HG02678 (cell line): Measurements from ENCODE around the gene SCUBE2.

Experiments used
- ATAC-seq: cut with Tn5 transposase; IDR thresholded peaks from one replicate; pipeline ENCODE4 v1.9.1; 2021; ENCODE audit warnings: mild to moderate bottlenecking, moderate library complexity; ENCODE audit not compliant: unreplicated experiment

Gene SCUBE2

DNA sequence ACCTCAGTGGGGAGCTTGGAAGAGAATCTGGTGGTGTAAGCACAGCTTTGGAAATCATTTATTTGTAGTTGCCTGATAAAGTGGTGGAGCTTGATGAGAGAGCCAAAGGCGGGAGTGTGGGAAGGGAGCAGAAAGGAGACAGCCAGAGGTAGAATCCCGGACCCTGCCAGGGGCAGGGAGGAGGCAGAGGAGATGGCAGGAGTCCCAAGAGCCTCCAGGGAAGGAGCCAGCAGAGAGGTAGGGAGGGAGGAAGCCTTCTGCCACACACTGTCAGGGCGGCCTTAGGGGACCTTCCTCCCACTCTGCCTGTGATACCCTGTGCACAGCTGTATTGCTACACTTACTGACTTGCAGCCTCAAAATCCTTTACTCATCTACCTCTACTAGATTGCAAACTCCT lies 15.4 kb downstream of the SCUBE2 start:
- no peak for ATAC-seq

DNA sequence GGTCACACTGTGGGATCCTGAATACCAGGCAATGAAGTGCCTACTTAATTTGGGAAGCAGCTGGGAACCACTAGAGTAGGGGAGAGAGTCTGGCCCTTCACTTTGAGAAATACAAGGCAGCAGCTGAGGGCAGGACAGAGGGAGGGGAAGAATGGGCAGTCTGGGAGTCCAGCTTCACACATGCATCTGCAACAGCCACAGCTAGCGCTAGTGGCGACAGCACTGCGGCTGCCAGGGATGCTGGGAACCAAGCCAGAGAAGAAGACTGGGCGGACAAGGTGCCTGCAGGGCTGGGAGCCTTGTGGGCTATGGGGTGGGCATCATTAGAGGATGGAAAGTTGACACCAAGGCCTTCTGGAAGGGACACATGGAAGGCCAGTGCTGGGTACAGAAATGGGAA lies 15.8 kb downstream of the SCUBE2 start:
- no peak for ATAC-seq

DNA sequence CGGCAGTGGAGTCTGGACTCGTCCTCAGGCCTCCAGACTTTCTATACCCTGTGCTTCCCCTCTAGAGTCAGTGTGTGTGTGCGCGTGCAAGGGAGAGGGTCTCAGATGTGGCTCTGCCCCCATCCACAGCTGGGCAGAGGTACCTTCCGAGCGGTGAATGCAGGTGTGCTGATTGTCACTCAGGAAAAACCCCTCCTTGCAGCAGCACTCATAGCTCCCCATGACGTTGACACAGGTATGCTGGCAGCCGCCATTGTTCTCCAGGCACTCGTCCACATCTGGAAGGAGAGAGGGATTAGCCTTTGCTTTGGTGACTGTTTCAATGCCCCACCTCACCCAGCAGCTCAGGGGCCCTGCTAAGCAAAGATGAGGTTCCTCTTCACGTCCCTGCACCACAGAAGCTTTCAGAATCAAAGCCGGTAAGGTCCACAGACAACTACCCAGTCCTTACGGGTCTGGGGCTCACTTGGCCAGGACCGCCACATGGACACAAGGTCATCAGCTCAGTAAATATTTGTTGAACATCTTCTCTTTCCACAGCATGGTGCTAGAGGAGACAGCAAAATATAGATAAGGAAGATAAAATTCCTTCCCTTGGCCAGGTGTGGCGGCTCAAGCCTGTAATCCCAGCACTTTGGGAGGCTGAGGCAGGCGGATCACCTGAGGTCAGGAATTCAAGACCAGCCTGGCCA lies 16.9 kb downstream of the SCUBE2 start:
- ATAC-seq = no peak

DNA sequence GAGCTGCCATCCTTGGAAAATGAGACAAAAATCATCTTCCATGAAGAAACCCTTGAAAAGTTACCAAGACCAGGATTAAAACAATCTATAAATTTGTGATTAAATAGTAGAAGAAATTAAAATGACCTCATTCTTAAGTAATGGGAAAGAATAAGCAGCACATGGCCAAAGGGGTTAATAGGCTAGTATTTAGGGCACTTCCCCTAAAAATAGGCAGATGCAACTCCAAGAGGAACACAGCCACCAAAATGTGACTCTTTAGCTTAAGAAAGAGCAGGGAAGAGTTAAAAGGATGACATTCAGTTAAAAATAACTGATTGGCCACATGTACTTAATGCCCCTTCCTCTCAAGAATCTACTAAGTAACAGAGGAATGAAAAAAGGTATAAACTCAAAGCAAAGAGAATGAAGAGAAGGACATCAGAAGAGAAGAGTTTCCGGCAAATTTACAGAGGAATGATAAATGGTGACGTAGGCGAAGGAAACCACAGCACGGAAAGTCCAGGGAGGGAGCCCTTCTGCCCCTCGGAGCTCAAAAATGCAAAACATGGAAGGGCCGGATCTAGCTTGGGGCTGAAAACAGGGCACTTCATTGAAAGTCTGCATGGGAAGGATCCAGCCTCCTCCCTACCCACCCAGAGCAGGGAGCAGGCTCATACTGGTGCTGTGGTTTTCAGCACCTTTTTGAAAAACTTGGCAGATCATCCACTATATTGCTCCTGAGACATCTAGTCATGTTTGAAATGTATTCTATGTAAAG lies 17.8 kb downstream of the SCUBE2 start:
- ATAC-seq = no peak

DNA sequence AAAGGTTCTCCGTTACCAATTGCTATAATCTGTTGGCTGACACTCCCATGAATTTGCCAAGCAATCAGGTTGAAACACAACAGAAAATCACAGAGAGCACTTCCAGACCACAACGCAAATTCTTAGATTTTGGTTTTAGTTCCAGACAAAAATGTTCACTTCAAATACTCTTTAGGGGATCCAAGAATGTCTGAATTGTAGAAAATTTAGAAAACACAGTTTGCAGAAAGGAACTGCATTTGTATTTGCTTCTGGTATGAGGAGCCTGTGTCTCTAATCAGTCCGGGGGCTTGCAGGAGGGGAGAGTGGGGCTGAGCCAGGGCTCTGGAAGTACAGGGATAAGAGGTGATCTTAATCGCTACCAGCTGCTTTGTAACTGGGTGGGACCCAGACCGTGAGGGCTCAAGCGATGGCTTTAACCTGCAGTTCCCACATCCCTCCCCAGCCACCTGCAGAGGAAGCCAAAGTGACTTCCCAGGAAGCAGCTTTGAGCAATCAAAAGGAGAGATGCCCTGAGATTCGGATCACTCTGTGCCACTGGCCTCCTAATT lies 18.7 kb downstream of the SCUBE2 start:
- no peak for ATAC-seq

DNA sequence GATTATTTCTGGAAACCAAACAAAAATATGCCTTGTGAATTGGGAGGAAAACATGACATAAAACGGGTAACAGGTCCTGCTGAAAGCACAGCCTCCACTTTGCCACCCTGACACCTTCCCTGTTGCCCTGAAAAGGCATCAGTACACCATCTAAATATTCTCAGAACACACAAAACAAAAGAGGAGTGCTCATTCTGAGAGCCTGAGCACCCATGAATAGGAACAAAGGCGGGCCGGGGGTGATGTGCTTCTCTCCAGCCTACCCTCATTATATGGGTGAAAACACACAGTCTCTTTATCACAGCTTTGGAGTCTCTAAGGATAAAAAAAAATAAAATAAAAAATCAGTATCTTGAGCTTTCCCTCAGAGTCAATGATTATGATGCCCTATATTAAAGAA lies 19.7 kb downstream of the SCUBE2 start:
- no peak for ATAC-seq

DNA sequence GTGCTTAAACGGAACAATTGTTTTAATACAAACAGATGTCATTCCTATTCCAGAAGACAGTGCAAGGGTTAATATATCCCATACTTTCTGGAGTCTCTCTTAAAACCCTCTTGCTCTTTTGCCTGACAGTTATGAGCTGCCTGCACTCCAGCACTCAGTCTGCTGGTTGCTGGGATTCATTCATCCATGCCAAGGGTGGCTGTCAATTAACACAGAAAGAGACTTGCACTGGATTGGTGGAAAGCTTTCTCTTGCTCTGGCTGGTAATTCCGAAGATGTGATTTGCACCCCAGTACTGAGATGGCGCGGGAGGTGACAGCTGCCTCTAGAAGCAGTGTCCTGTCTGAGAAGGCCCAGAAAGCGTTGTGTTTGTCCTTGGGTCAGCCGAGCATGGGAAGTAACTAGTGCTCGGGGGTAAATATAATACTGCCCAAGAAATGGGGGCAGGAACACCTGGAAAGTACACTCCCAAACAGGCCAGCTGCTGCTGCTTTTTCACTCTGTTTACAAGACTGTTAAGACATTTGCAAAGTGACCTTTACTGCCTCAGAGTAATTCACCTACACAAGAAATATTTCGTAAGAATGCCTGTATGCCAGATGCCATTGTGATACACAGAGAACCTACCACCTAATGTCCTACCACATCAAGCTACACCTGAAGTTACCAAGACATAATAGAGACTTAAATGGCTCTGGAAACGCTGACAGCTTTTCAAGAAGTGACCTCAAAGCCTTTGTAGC lies 20.5 kb downstream of the SCUBE2 start:
- no peak for ATAC-seq

DNA sequence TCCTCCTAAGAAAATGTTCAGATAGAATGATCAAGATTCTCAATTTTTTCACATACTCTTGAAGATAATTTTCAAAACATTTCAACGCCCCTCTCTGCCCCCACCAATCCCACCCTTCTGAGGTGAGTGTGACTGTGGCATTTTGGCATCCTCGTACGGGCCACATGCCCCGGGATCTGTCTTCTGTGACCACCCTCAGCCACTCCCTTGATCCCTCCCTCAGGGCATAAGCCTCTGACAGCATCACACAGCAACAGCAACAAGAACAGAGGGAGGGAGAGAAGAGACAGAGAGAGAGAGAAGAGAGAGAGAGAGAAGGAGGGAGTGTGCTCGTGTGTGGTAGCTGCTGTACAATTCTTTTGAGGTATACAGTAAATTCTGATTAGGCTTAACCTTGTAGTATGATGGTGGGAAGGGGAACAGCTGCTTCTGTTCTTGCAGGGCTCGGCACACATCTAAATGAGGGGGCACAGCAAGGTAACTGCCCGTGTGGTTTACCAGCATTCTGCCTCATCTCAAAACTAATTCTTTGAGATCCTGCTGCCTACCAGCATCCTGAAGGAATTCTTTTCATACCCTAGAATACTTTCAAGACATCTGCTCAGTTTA lies 21.4 kb downstream of the SCUBE2 start:
- no peak for ATAC-seq

DNA sequence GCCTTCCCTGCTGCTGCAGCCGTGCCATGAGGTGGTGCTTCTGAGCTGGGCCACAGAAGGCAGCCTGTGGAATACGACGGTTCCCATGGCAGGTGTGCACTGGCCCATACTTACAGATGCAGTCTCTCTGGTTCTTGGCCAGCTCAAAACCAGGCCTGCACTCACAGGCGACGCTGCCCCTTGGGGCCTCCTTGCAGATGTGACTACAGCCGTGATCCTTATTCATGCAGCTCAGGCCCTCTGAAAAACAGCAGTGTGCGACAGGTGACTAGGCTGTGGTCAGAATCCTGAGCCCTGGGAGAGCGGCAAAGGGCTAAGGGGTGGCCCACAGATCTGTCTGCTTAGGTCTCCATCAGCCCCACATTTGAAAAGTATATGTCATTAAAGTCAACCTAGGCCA lies 22.1 kb downstream of the SCUBE2 start:
- ATAC-seq = no peak

DNA sequence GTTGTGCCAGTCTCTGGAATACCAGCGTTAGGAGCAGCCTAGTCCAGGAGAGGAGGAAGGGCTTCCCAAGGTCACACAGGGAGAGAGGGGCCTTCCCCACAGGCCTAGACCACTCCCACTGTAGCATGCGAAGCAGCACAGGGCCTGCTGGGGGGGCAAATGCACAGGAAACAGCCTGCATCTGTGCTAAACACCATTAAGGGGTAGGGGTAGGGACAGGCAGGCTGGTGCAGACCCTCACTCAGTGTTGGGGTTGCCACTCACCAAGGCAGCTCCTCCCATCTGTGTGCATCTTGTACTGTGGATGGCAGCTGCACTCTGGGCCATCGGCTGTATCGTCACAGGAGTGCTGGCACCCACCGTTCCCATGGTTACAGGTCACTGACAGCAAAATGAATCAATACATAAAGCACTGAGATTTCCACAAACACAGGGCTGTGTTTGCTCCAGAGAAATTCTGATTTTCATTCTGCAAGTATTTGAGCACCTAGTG lies 24.9 kb downstream of the SCUBE2 start:
- no peak for ATAC-seq

DNA sequence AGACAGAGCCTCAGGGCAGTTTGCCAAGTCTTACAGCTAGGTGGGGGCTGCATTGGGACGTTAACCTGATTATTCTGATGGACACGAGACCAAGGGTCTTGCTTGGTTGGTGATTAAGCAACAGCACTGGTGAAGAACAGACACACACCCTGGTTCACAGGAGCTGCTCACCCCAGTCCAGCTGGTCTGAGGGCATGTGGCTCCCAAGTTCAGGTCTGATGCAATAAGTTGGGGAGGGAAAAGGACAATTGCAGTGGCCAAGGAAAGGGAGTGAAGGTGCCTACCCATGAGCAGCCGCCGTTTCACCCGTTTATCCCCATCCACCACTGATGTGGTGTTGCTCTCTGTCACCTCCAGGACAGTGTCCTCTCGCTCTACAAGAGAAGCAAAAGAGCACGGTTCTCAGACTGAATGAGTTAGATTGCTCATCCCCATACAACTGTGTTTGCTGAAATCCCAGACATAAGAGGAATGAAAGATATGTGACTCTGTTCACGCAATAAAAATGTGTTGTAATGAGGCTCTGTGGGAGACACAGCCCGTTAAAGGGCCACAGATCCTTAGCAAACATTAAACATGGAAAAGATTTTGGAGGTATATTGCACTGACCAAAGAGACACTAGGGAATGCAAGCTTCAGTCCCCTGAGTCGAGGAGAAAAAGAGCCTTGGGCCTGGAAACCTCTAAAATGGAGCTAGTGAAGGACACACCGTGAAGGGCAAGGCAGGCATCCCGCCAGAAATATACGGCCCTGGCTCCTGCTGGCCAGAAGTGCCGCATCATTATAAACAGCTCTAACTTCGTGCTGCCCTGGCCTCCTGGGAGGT lies 25.6 kb downstream of the SCUBE2 start:
- ATAC-seq = no peak

DNA sequence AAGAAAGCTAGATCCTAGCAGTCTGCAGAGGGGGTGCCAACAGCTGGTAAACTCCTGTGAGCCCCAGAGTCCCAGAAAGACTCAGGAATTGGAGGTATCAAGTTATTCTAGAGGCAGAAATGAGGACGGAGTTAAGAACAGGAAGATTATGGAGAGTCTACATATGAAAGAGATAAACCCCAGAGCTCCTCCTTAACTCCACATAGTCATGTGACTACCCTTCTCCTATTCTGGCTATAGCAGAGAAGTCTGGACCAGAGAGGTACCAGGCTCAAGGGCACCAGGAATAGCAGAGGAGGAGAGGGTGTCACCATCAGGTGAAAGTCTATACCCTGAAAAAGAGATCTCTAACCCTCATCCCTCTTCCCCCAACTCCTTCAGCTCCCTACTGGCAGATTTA lies 29.6 kb downstream of the SCUBE2 start:
- ATAC-seq = no peak

DNA sequence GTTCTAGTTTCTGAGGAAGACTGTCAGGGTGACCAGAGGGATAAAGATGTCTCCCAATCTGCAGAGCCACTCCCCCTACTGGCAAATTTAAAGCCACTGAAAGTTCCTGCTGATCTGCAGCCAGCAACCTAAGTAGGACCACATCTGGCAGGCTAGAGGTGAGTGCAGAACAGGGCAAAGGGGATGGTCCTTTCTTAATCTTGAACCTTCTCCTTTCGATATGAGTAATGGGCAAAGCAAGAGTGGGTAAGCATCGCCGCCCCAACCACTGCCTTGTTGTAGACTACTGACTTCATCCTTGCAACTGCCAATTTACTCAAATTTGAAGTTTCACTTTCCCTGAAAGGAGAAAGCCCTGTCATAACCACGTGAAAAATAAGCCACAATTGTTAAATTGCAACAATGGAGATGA lies 30.7 kb downstream of the SCUBE2 start:
- peak; percentile 98 for ATAC-seq

DNA sequence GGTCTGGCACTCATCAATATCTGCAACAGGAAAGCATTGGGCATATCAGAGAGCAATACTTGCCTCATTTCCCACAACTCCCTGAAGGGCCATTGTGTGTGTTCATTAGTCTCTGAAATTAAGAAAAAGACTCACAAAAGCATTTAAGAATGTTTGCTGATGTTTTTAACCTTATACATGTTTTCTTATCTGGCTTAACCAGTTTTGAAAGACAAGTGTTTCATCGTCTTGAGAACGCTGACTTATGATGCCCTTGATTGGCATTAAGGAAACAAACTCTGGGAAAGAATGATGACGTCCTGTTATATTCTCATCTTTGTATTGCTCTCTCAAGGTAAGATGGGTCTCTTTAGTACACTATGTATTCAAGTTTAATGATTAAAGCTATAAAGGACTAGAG lies 32.0 kb downstream of the SCUBE2 start:
- no peak for ATAC-seq

DNA sequence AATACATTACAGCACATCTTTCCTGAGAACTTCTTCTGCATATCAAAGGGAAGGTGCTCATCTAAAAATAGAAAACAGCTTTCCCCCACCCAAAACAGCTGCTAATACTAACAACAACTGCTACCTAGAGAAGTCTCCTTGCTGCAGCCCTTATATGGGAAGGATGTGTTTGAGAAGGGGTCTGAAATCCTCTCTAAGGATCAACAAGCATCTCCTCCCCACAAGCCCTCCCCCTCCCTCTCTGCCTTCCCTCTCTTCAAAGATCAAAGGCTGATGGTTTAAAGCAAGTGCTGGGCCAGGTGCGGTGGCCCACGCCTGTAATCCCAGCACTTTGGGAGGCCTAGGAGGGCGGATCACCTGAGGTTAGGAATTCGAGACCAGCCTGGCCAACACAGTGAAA lies 33.5 kb downstream of the SCUBE2 start:
- ATAC-seq = no peak

DNA sequence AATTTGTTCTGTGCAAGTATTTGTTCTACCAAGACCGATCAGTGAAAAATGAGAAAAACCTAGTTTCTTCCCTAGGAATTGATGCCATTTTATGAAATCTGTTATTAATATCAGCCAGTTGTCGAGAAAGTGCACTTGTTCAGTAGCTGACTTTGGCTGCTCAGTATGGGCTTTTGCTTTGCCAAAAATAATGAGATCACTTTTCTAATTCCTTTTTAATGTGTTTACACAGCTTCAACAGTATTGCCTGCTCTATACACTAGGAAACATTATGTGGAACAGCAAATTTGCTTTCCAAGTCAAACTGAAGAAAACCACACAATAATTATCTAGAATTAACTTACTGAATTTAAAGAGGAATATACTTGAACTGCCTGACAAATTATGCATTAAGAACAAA lies 34.4 kb downstream of the SCUBE2 start:
- no peak for ATAC-seq

DNA sequence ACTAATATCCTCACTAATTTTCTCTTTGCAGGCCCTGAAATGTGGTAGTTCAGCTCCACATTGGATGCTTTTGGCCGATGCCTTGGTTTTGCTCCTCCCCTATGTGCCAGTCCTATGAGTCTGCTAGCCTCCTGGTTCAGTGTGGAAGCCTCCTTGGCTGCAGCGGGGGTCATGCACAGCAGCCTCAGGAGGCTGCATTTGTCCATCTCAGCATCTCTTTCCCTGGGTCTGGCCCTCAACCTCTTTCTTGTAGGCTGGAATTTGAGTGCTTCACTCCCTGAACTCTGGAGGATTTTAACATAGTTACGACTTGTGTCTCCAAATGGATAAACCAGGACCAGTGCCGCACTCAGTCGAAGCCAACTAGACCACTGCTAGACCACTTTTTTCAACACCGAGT lies 34.9 kb downstream of the SCUBE2 start:
- ATAC-seq = no peak

DNA sequence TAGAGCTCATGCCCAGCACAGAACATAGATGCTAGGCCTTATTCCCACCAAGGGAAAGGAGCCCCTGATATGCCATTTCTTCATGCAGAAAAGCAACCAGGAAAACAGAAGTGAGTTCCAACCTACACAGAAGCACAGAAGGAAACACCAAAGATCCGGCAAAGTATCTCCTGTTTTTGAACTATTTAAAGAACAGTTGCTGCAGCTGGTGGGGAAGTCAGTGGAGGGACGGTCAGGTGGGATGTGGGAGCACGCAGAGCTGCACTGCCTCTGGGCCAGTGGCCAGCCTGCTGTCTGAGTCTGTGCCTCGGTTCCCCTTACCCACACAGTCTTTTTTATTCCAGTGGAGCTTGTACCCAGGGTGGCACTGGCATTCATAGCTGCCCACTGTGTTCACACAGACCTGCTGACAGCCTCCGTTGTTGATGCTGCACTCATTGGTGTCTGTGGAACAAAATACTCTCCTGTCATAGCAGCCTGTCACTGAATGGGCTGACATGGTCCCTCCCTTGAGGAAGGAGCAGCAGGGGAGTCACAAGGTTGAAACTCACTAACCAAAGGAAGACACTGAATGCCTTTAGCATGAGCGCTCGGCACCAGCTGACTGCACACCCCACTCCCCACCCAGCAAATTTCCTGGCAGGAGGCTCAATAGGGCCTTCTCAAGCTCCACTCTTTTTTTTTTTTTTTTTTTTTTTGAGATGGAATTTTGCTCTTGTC lies 37.9 kb downstream of the SCUBE2 start:
- ATAC-seq = no peak

DNA sequence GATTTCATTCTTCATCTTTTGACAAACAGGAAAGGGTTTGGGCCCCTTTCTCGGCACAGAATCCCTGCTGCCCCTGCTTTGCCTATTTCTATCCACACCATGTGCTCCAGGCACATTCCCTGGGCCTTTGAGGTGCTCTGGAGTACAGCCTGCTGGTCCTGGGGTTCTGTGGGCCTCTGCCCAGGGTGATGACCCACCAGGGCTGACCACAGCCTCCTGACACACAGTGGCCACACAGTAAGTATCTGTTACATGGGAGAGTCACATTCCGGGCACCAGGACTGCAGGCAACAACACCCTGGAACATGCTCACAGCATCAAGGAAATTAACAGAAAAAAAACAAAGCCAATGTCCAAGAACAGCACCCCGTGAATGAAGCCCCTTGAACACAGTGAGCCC lies 39.1 kb downstream of the SCUBE2 start:
- no peak for ATAC-seq

DNA sequence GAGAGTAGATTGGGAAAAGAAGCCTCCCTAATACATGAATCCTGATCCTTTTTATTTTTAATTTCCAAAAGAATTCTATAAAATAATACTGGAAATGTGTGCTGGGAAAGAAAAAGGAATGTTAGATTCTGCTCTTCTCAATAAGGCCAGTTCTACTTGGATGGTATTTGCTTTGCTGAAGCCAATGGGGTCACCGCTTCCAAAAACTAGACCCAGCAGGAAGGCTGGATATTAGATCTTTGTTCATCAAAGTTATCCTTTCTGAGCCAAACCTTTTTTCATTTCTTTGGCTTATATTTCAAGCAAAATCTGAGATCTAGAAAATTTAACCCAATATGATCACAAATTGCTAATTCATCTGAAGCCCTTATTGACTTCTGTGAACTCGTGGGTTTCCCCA lies 41.4 kb downstream of the SCUBE2 start:
- no peak for ATAC-seq
